Neural progenitor cell (in vitro differentiated cells): ENCODE data around the gene HOMER2.

ENCODE experiments used
- EZH2 ChIP-seq: fragments of 200-600 bp; sonication (generic); IDR thresholded peaks from 2 replicates; pipeline ENCODE4 v1.6.1; 2017; ENCODE audit warnings: antibody characterized with exemption, mild to moderate bottlenecking, moderate library complexity
- EZH2phosphoT487 ChIP-seq: fragments of 200-600 bp; sonication (generic); IDR thresholded peaks from 2 replicates; pipeline ENCODE4 v1.6.1; 2017; ENCODE audit warnings: antibody characterized with exemption
- TF ChIP-seq, protein P1 (sequence below): fragments of 200-600 bp; sonication (generic); IDR thresholded peaks from 2 replicates; pipeline ENCODE4 v1.5.1; 2017; ENCODE audit warnings: antibody characterized with exemption, mild to moderate bottlenecking

DNA sequence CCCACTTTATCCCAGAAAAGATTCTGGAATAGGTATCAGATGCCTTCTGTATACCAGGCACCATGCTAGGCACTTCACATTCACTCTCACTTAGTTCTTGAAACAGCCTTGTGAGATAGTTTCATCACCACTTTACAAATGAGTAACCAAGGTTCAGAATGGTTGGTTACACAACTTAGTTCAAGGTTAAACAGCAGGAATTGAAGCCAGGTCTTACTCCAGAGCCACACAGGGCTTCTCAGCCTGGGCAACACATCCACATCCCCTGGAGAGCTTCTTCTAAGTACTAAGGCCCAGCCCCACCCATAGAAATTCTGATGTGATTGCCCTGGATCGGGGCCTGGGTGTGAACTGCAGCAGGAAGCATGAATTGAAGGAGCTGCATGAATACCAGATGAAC is 124.4 kb downstream of the HOMER2 start:
- TF ChIP-seq EZH2phosphoT487 (no peak), EZH2 (no peak)
- TF ChIP-seq, protein P1, sequence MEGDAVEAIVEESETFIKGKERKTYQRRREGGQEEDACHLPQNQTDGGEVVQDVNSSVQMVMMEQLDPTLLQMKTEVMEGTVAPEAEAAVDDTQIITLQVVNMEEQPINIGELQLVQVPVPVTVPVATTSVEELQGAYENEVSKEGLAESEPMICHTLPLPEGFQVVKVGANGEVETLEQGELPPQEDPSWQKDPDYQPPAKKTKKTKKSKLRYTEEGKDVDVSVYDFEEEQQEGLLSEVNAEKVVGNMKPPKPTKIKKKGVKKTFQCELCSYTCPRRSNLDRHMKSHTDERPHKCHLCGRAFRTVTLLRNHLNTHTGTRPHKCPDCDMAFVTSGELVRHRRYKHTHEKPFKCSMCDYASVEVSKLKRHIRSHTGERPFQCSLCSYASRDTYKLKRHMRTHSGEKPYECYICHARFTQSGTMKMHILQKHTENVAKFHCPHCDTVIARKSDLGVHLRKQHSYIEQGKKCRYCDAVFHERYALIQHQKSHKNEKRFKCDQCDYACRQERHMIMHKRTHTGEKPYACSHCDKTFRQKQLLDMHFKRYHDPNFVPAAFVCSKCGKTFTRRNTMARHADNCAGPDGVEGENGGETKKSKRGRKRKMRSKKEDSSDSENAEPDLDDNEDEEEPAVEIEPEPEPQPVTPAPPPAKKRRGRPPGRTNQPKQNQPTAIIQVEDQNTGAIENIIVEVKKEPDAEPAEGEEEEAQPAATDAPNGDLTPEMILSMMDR: no peak
